DMS114 treated with DMSO at 0.1 percent for 48 hours (cell line): ENCODE measurements around the gene CD34.
"Not testable (repeated sequence)": the region's sequence is repeated elsewhere in the genome, so short reads cannot be mapped to it uniquely, and the experiment has no call there.

Experiments used
- DNase-seq: peaks from one replicate; lab custom pipeline; 2025; ENCODE audit not compliant: unreplicated experiment; lab: John Stamatoyannopoulos, UW

CD34 gene

GRCh38 chr1:207933205-207933800 lies 22.4 kb upstream of the CD34 start:
- DNase-seq = no peak

DNA sequence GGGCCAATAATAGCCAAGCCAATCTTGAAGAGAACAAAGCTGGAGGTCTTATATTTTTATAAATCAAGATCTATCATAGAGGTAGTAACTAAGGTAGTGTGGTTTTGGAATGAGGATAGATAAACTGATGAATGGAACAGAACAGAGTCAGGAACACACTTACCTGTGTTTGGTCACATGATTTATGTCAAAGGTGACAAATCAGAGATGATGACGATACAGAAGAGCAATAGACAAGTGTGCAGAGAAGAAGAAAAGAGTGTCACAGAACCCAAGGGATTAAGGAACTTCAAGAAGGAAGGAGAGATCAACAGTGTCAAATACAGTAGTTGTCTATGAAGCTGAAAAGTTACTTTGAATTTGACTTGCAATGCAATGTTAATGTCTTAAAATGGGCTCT lies 16.1 kb upstream of the CD34 start:
- no peak for DNase-seq

DNA sequence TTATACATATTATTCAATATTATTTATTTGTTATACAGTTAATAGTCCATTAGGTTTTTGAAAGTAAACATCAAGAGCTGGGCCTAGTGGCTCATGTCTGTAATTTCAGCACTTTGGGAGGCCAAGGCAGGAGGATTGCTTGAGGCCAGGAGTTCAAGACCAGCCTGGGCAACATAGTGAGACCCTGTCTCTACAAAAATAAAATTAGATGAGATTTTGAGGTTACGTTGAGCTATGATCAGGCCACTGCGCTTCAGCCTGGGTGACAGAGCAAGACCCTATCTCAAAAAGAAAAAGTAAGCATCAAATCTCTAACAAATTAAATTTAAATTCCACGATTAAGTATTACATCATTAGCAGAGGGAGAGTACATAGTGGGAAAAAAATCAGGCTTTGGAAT lies 15.0 kb upstream of the CD34 start:
- not testable (repeated sequence) for DNase-seq

GRCh38 chr1:207925210-207925609 lies 14.3 kb upstream of the CD34 start:
- no peak for DNase-seq

- no peak for DNase-seq
These were observed 12.6 kb upstream of the CD34 start for GRCh38 chr1:207923561-207923960.

- DNase-seq = no peak
These were observed 12.2 kb upstream of the CD34 start for GRCh38 chr1:207923121-207923520.

GRCh38 chr1:207922554-207922953 lies 11.6 kb upstream of the CD34 start:
- DNase-seq = no peak

GRCh38 chr1:207921321-207921720 lies 10.4 kb upstream of the CD34 start:
- DNase-seq = no peak

GRCh38 chr1:207920444-207921021 lies 9.6 kb upstream of the CD34 start:
- no peak for DNase-seq

GRCh38 chr1:207919523-207920170 lies 8.7 kb upstream of the CD34 start:
- DNase-seq = no peak

DNA sequence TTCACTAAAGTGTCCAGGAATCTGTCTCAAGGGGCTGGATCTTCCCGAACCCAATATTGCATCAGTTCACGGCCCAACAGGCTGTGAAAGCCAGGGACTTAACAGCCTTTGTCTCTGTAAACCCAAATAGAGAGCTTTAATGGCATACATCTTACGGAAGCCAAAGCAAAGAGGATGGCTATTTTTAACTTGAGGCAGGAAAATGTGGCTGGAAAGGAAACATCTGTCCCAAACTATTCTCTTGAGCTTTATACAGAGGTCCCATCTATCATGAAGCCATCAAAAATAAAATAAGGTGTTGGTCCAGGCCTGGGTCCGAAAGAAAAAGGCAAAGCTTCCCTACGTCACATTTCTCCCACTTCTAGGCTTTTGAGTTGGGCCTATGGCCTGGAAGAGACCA lies 7.7 kb upstream of the CD34 start:
- no peak for DNase-seq

- no peak for DNase-seq
These were observed 7.1 kb upstream of the CD34 start for GRCh38 chr1:207918011-207918410.

GRCh38 chr1:207917080-207917479 lies 6.2 kb upstream of the CD34 start:
- DNase-seq = no peak

DNA sequence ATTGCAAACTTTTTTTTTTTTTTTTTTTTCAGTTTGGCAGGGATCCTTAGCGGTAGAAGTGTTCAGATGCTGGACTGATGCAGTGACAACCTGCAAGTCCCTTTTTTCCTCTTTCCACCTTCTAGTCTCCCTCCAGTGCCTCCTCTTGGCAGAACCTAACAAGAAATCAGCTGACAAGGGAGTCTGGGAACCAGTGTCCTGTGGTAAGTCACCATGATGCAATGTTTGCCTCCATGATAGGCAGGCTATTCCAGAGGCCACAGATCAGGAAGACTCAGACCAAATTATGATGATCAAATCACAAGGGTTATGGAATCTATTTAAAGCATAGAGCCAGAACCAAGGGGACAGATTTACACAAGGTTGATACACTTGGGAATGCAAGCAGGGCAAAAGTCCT lies 3.0 kb upstream of the CD34 start:
- DNase-seq = no peak

GRCh38 chr1:207911856-207912760 lies 1.2 kb upstream of the CD34 start:
- no peak for DNase-seq

DNA sequence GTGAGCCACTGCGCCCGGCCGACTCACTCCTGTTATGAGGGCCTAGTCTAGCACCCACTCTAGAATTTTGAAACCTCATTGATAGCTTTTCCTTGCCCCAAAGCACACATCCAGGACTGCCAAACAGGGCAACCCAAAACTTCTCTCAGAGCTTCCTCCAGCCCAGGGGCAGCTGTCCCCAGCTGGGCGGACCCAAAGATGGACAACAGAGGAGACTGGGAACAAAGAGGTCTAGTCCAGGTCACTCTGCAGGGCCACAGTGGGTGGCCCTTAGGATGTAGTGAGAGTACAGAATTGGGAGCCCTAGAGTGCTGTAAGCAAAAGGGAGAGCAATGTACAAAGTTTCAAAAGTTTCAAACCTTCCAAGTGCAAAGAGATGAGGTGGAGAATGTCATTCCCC lies 1.2 kb downstream of the CD34 start:
- DNase-seq = no peak

- no peak for DNase-seq
These were observed 2.7 kb downstream of the CD34 start for GRCh38 chr1:207908107-207908734.

GRCh38 chr1:207904391-207904790 lies 6.5 kb downstream of the CD34 start:
- no peak for DNase-seq

- no peak for DNase-seq
These were observed 7.2 kb downstream of the CD34 start for GRCh38 chr1:207903767-207904166.

DNA sequence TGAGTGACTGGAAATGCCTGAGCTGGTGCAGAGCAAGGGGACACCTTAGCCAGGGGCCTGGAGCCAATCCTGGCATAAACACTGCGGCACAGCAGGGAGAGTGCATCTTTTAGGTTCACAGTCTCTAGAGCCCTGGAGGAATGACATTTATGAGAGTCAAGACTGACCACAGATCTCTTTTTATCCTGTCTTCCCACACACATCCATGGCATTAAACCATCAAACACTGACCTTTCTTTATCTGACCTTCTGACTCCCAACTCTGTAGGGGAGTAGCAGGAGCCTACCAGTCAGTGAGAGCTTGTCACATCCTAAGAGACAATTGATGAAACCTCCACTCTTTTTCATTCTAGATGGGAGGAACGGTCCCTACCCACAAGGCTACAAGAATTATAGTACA lies 7.9 kb downstream of the CD34 start:
- no peak for DNase-seq

- DNase-seq = no peak
These were observed 8.4 kb downstream of the CD34 start for GRCh38 chr1:207902566-207902965.
